HL-60 (cell line): Measurements from ENCODE around the gene MED28.

ENCODE experiments used
- DNase-seq, 2 experiments: peaks; one replicate each; pipeline ENCODE4 v3.0.0-alpha.2; 2010 to 2020; ENCODE audit warnings: low read depth in 1 of 2, low spot score in 1 of 2
- H3K27ac ChIP-seq: fragments of 250-450 bp; sonication (Bioruptor Pico); replicated peaks from 2 replicates; pipeline ENCODE4 v1.5.1; 2020; ENCODE audit warnings: mild to moderate bottlenecking, moderate library complexity
- H3K27me3 ChIP-seq: fragments of 250-450 bp; sonication (Bioruptor Pico); 2 replicates; pipeline ENCODE4 v1.5.1; 2021; ENCODE audit warnings: mild to moderate bottlenecking, moderate library complexity; ENCODE audit not compliant: insufficient read depth, poor library complexity, severe bottlenecking
- H3K4me3 ChIP-seq: replicated peaks from 2 replicates; pipeline ENCODE4 v1.5.1; 2011; ENCODE audit warnings: mild to moderate bottlenecking, control low read depth, low read length; ENCODE audit not compliant: insufficient read depth
- CTCF ChIP-seq: IDR thresholded peaks from one replicate; pipeline ENCODE4 v1.5.1; 2011; ENCODE audit warnings: low read length, control low read depth, inconsistent platforms; ENCODE audit not compliant: insufficient read depth
- GABPA ChIP-seq: IDR thresholded peaks from 2 replicates; pipeline ENCODE4 v1.6.1; 2012; ENCODE audit warnings: low read depth
- POLR2AphosphoS5 ChIP-seq: IDR thresholded peaks from 2 replicates; pipeline ENCODE4 v1.6.1; 2012; ENCODE audit warnings: low read depth
- REST ChIP-seq: IDR thresholded peaks from 2 replicates; pipeline ENCODE4 v1.6.1; 2012; ENCODE audit warnings: low read depth; ENCODE audit not compliant: insufficient replicate concordance
- SPI1 ChIP-seq: IDR thresholded peaks from 2 replicates; pipeline ENCODE4 v1.6.1; 2012; ENCODE audit warnings: low read depth, mild to moderate bottlenecking, borderline replicate concordance

The MED28 gene

DNA sequence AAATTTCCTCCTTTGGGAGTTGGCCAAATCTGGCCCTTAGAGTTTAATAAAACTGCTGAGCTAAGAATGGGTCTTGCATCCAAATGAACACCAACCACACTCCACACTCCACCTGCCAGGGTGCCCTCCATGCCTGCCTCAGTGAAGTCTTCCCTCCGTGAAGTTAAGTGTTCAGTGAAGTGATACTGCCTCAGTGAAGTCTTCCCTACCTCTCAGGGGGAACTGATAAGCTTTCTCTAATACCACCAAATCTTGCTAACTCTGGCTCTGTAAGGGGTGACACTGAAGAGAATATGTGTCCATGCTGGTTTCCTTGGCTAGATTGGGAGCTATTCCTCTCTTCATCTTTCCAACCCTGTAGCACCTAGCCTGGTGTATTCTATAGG is 27.9 kb downstream of the MED28 start:
- no peak overlapping the region for H3K27ac ChIP-seq
- H3K27me3 ChIP-seq: no peaks in the 10 kb centered on the region
- DNase-seq: no peak
- H3K4me3 ChIP-seq: no peak overlapping the region
- TF ChIP-seq GABPA (no peak), SPI1 (no peak), CTCF (no peak), REST (no peak), POLR2AphosphoS5 (no peak)

DNA sequence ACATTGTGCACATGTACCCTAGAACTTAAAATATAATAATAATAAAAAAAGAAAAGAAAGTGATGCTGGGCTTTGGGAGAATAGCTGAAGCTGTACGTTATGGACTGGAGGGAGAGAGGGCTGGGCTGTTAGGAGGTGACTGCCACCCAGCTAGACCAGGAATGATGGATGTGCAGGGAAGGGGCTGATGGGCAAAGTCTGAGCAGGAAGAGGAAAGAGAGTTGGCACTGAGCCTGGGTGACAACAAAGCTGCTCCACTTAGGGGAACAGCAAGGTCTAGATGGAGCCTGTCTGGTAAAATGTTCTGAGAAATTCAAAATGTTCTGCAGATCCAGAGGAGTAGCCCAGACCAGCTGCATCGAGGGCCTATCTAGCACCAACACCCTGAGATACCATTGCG is 32.3 kb downstream of the MED28 start:
- TF ChIP-seq POLR2AphosphoS5 (no peak), CTCF (no peak), SPI1 (no peak), REST (no peak), GABPA (no peak)
- no peak for DNase-seq
- Histone ChIP-seq H3K27ac (no peak overlapping the region), H3K27me3 (no peaks in the 10 kb centered on the region), H3K4me3 (no peak overlapping the region)

- H3K27ac ChIP-seq: no peak overlapping the region
- H3K27me3 ChIP-seq: no peaks in the 10 kb centered on the region
These were observed 32.9 kb downstream of the MED28 start for GRCh38 chr4:17647176-17647806.

More at GRCh38 chr4:17647176-17647806, 32.9 kb downstream of the MED28 start:
- DNase-seq: no peak
- TF ChIP-seq POLR2AphosphoS5 (no peak), SPI1 (no peak), REST (no peak), CTCF (no peak), GABPA (no peak)
- H3K4me3 ChIP-seq: no peak overlapping the region
